ENCODE results near the gene SLC2A9.

Gene SLC2A9

GRCh38 chr4:10019521-10020051 lies 1.7 kb downstream of the SLC2A9 start:
- no peak for DNase-seq (ENCODE audit: low read depth)

- DNase-seq (ENCODE audit: low read depth), result peak; percentile 88
Measured at GRCh38 chr4:10018818-10019461, 2.4 kb downstream of the SLC2A9 start.

- no peak for DNase-seq (ENCODE audit: low read depth)
Measured at GRCh38 chr4:10017037-10017893, 4.0 kb downstream of the SLC2A9 start.

GRCh38 chr4:10016169-10016568 lies 5.1 kb downstream of the SLC2A9 start:
- no peak for DNase-seq (ENCODE audit: low read depth)

DNA sequence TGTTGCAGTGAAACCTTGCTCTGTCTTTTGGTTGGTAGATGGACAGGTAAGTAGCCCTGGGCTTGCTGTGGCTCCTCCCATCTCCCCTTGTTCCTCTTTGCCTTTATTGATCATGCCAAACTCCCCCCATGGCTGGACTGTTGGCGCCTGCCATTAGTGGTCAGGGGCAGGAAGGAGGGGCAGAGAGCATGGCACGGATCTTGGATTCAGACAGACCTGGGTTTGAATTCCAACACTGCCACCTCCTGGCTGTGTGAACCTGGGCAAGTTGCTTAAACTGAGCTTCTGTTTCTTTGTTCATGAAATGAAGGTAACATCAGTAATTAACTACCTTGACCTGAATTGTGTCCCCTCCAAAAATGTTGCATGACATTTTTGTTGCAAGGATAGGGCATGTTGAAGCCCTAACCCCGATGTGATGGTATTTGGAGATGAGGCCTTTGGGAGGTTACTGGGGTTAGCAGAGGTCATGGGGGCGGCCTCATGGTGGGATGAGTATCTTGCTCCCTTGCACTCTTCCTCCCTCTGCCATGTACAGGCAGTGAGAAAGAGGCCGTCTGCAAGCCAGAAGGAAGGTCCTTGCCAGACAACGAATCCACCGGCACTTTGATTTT lies 6.0 kb downstream of the SLC2A9 start:
- no peak for DNase-seq (ENCODE audit: low read depth)

GRCh38 chr4:10013722-10014121 lies 7.6 kb downstream of the SLC2A9 start:
- DNase-seq (ENCODE audit: low read depth), result no peak

GRCh38 chr4:10011885-10012284 lies 9.4 kb downstream of the SLC2A9 start:
- no peak for DNase-seq (ENCODE audit: low read depth)

DNA sequence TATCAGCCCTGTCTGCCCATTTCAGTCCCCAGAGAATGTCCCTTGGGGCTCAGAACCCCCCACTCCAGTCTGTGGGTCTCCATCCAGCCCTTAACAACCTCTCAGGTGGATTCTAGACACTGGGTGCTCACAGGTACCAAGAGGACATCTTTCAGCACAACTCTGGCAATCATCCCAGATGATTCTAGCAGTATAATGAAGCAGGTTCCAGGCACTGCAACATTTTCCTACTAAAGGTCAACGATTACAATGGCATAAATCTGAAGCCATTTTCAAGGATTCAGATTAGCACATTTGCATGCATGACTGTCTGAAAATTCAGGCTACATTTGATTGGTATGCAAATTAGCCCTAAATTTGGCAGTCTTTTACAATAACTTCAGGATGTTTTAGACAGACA lies 10.0 kb downstream of the SLC2A9 start:
- DNase-seq (ENCODE audit: low read depth), result no peak

- no peak for DNase-seq (ENCODE audit: low read depth)
Measured at GRCh38 chr4:10009861-10010500, 11.3 kb downstream of the SLC2A9 start.

DNA sequence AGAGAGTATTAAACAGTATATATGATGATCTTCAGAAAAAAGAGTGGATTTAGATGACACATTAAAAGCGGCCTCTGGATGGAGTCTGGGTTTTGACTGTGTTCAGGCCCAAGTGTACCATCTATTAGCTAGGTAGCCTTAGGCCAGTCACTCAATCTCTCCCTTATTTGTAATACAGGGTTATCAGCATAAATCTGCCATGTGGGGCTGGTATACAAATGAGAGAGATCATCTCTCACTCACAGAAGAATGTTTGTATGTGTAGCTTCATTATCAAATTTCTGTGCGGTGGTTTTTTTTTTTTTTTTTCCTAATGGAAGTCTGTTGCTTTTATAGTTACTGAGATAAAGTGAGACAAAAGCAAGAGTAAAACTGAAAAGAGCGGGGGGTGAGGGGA lies 12.7 kb downstream of the SLC2A9 start:
- no peak for DNase-seq (ENCODE audit: low read depth)

GRCh38 chr4:10007793-10008608 lies 13.3 kb downstream of the SLC2A9 start:
- DNase-seq (ENCODE audit: low read depth), result no peak

- no peak for DNase-seq (ENCODE audit: low read depth)
Measured at GRCh38 chr4:10007436-10007740, 13.9 kb downstream of the SLC2A9 start.

DNA sequence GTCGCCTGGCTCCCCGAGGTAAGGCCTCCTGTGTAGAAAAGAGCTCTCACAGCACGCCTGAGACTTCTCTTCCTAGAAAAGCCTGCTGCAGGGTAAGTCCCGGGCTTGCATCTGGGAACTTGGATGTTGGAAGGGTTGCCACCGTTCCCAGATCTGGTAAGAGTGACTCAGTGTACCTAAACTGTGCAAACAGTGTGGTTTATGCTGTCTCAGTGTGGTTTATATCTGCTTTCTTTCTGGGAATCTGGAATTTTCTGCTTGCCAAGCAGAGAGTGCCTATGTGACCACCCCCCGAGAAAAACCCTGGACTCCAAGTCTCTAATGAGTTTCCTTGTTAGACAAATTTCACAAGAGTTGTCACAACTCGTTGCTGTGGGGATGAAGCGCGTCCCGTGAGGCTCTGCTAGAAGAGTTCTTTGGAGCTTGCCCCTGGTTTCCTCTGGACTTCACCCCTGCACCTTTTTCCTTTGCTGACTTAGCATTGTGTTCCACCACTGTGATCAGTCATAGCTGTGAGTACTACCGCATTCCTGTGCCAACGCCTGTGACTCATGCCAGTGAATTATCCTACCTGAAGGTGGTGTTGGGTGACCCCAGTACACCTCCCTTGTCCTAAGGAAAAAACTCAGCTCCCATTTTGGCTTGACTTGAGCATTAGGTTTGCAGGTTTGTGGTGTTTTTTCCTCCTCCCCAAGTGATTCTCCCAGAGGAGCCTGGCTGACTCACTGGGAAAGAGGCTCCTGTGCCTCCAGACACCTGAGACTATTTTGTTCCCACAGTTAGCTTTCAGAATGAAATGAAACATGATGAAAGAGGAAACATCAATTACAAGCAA lies 14.5 kb downstream of the SLC2A9 start:
- DNase-seq (ENCODE audit: low read depth), result no peak

DNA sequence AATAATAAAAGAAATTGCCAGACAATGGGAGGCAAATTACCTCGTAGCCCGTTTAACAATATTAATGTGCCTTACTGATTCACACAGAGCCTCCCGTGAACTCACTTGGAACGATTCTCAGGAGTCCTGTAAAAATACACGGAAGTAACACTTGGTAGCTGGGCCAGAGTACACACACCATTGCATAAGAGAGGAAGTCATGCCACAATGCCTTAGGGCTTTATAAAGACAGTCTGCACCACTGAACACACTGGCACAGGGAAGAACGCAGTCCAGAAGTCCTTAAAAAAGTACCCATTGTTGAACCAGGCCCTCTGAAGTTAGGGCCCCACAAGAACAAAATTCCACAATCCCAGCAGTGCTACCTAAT lies 15.1 kb downstream of the SLC2A9 start:
- DNase-seq (ENCODE audit: low read depth), result no peak

DNA sequence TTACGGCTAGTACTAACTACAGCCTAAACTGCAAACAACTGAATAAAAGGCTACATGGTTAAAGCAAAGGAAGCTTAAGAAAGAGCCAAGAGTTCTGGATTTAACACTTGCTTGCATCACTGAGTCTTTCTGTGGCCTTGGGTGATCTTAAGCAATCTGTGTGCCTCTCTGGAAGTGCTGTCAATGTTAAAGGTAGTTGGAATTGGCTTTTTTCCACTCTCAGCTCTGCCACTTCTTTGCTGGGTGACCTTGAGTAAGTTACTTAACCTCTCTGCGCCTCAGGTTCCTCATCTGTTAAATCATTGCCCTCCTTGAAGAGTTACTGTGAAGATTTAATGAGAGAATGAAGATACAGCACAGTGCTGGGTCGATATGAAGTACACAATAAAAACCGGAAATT lies 15.7 kb downstream of the SLC2A9 start:
- DNase-seq (ENCODE audit: low read depth), result no peak

GRCh38 chr4:10003666-10004065 lies 17.6 kb downstream of the SLC2A9 start:
- DNase-seq (ENCODE audit: low read depth), result no peak

GRCh38 chr4:10002278-10002677 lies 19.0 kb downstream of the SLC2A9 start:
- no peak for DNase-seq (ENCODE audit: low read depth)

- DNase-seq (ENCODE audit: low read depth), result no peak
Measured at GRCh38 chr4:10001757-10002156, 19.5 kb downstream of the SLC2A9 start.

DNA sequence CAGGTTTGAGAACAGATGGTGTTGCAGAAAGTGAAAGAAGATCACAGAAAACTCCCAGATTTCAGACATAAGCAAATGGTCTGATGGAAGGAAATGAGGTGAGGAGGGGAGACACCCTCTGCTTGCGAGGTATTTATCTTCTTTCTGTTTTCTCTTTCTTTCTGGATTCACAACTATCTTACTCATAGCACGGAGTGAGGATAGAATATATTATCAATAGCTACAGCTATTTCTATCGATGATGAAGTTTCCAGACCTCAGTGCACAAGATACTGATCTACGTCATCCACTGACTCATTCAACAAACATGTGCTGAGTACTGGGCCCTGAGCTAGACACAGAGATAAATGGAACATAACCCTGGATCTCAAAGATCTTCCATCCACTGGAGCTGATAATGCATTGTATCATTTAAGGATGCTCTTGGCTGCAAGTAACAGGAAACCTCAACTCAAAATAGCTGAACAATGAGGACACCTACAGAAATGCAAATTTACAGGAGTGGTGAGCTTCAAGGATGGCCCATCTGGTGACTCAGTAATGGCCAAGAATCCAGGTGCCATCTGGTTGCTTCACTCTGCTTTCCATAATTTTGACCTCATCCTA lies 21.2 kb downstream of the SLC2A9 start:
- DNase-seq (ENCODE audit: low read depth), result no peak

DNA sequence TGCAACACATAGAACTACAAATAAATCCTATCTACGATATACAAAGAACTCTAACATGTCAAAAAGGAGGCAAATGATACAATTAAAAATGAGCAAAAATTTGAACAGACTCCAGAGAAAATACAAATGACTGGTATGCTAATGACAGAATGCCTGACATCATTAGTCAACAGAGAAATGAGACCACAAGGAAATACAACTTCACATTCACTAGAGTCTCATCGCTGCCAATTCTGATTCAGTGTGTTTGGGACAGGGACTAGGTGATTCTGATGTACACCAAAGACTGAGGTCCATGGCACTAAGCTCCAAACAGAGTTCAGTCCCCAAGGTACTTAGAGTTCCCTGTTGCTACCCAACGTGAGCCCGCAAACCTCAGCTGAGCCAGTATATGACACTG lies 23.4 kb downstream of the SLC2A9 start:
- DNase-seq (ENCODE audit: low read depth), result no peak

All from activated T-helper 9 cell treated with anti-CD3 and anti-CD28 coated beads, Interleukin-2, amount 50 U/mL, for 16 hours (primary cell).